Activated T-cell treated with anti-CD3 and anti-CD28 coated beads, Interleukin-2, amount 50 U/mL, for 4 hours (primary cell): ENCODE measurements around the gene LIPM. TPM values are rescaled to one million over a fixed set of nuclear protein-coding genes. Genes with fewer than 3 reads are reported as not detected.
"Not testable (repeated sequence)": the region's sequence is repeated elsewhere in the genome, so short reads cannot be mapped to it uniquely, and the experiment has no call there.

Experiments used
- ATAC-seq, 2 donors: fragments of 200-7000 bp; cut with Tn5 transposase; one replicate each; pipeline ENCODE4 v1.10.0; 2021
- DNase-seq: peaks from one replicate; pipeline ENCODE4 v3.0.0-alpha.2; 2020
- H3K27me3 Mint-ChIP-seq: one replicate; pipeline ENCODE4 v1.8.0; 2021; ENCODE audit warnings: low read depth, mixed read lengths
- H3K36me3 Mint-ChIP-seq: one replicate; pipeline ENCODE4 v1.8.0; 2022; ENCODE audit warnings: mixed read lengths; ENCODE audit not compliant: insufficient read depth
- H3K4me1 Mint-ChIP-seq: one replicate; pipeline ENCODE4 v1.8.0; 2021; ENCODE audit warnings: low read depth, mixed read lengths
- H3K4me3 Mint-ChIP-seq: one replicate; pipeline ENCODE4 v1.8.0; 2021; ENCODE audit warnings: mild to moderate bottlenecking, moderate library complexity, mixed read lengths
- H3K9me3 Mint-ChIP-seq: one replicate; pipeline ENCODE4 v1.8.0; 2021; ENCODE audit warnings: mixed read lengths
- total RNA-seq, 3 donors: library from RNA; stranded (reverse); gene quantifications; one replicate each; pipeline ENCODE4 v1.2.1, GENCODE V29; 2021

LIPM gene
- total RNA-seq, 3 donors from 2014 or later: not detected

GRCh38 chr10:88819290-88819689 lies 16.8 kb downstream of the LIPM start:
- Mint-ChIP-seq H3K4me3 (no peak overlapping the region), H3K4me1 (peaks cover 38% of the 10 kb centered on the region)
- DNase-seq: no peak

GRCh38 chr10:88820748-88821401 lies 18.3 kb downstream of the LIPM start:
- Mint-ChIP-seq H3K4me1 (peaks cover 42% of the 10 kb centered on the region), H3K4me3 (no peak overlapping the region), H3K27me3 (no peaks in the 10 kb centered on the region), H3K36me3 (no peaks in the 10 kb centered on the region), H3K9me3 (peaks cover 4% of the 10 kb centered on the region)
- DNase-seq (no peak), ATAC-seq (no peak)

More at GRCh38 chr10:88819290-88819689, 16.8 kb downstream of the LIPM start:
- ATAC-seq: no peak
- Mint-ChIP-seq H3K9me3 (peaks cover 4% of the 10 kb centered on the region), H3K27me3 (no peaks in the 10 kb centered on the region), H3K36me3 (no peaks in the 10 kb centered on the region)

- H3K9me3 Mint-ChIP-seq: peaks cover 4% of the 10 kb centered on the region
- H3K4me3 Mint-ChIP-seq: peak overlapping the region; percentile 11
- H3K4me1 Mint-ChIP-seq: peaks cover 68% of the 10 kb centered on the region
- no peaks in the 10 kb centered on the region for H3K27me3 Mint-ChIP-seq
- DNase-seq (no peak), ATAC-seq (no peak)
- H3K36me3 Mint-ChIP-seq: no peaks in the 10 kb centered on the region
Observed at GRCh38 chr10:88826388-88826787, 23.9 kb downstream of the LIPM start.

- DNase-seq: no peak
- Mint-ChIP-seq H3K4me3 (no peak overlapping the region), H3K9me3 (peaks cover 4% of the 10 kb centered on the region), H3K27me3 (no peaks in the 10 kb centered on the region), H3K4me1 (peaks cover 67% of the 10 kb centered on the region), H3K36me3 (no peaks in the 10 kb centered on the region)
- ATAC-seq: peak in 1 of 2 donors; percentile 32
Observed at GRCh38 chr10:88827671-88828070, 25.1 kb downstream of the LIPM start.

DNA sequence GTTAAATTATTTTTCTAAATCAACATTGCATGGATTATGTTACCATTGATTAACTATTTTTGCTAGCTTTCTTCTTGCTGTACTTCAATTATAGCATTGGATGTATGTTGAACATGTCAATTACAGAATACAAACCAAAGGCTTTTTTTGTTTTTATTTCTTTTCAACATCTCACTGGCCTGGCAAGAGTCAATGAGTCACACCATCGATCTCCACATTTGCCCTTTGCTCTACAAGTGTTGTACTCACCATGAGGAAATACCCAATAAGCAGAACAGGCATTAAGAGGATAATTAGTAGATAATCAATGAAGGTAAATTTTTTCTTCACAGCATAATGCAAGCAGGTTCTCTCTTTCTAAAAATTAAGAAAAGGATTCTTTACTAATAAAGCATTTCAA lies 25.8 kb downstream of the LIPM start:
- DNase-seq (no peak), ATAC-seq (no peak)
- Mint-ChIP-seq H3K9me3 (peaks cover 4% of the 10 kb centered on the region), H3K36me3 (no peaks in the 10 kb centered on the region), H3K4me1 (peaks cover 71% of the 10 kb centered on the region), H3K4me3 (no peak overlapping the region), H3K27me3 (no peaks in the 10 kb centered on the region)

GRCh38 chr10:88830643-88831268 lies 28.2 kb downstream of the LIPM start:
- DNase-seq (no peak), ATAC-seq (peak in 1 of 2 donors; percentile 19)
- H3K27me3 Mint-ChIP-seq: no peaks in the 10 kb centered on the region
- no peaks in the 10 kb centered on the region for H3K9me3 Mint-ChIP-seq
- H3K4me1 Mint-ChIP-seq: peaks cover 58% of the 10 kb centered on the region
- no peak overlapping the region for H3K4me3 Mint-ChIP-seq
- no peaks in the 10 kb centered on the region for H3K36me3 Mint-ChIP-seq

DNA sequence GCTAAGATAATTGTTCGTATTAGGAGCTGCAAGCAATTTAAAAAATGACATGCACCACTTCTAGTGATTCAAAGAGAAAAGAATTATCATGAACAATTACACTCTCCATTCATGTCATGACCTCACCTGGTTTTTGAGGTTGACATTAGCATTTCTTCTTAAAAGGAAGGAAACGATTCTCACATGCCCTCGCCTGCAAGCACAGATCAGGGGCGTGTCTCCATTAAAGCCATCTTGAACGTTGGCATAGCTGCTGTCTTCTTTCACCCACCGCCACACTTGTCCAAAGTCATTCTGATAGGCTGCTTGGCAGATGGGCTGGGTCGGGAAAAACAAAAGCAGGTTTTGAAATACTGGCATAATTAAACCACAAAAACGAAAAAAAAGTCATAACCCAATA lies 29.2 kb downstream of the LIPM start:
- H3K27me3 Mint-ChIP-seq: no peaks in the 10 kb centered on the region
- DNase-seq (peak; percentile 11), ATAC-seq (peak; percentile 57 to 64)
- H3K9me3 Mint-ChIP-seq: no peaks in the 10 kb centered on the region
- no peaks in the 10 kb centered on the region for H3K36me3 Mint-ChIP-seq
- no peak overlapping the region for H3K4me3 Mint-ChIP-seq
- peaks cover 49% of the 10 kb centered on the region for H3K4me1 Mint-ChIP-seq

DNA sequence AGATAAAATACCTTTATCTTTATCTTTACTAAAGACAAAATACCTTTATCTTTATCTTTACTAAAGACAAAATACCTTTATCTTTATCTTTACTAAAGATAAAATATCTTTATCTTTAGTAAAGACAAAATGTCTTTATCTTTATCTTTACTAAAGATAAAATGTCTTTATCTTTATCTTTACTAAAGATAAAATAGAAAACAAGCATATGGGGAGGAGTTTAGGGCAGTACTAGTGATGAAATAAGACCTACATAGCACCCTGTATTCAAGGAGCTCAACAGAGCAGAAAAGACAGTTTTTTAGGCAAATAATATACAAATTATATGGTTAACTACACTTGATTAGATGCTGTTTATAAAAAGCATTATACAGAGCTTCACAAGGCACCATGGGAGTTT lies 29.8 kb downstream of the LIPM start:
- ATAC-seq: no peak
- peaks cover 42% of the 10 kb centered on the region for H3K4me1 Mint-ChIP-seq
- no peaks in the 10 kb centered on the region for H3K27me3 Mint-ChIP-seq
- DNase-seq: no peak
- no peaks in the 10 kb centered on the region for H3K9me3 Mint-ChIP-seq
- no peaks in the 10 kb centered on the region for H3K36me3 Mint-ChIP-seq
- no peak overlapping the region for H3K4me3 Mint-ChIP-seq

DNA sequence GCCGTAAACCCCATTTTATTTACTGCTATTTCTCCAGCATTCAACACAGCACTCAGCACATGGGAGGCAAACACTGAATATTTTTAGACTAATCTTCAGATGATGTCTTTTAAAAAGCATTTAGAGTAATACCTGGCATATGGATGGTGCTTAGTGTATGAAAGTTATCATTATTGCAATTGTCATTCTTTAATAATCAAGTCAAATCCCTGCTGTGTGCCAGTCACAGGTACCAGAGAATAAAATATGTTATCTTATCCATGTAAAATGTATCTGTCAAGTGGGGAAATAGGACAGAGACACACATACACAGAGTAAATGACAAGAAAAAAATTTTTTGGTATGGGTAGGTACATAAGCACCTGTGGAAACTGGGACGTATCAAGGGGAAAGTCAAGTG lies 30.6 kb downstream of the LIPM start:
- Mint-ChIP-seq H3K4me3 (no peak overlapping the region), H3K4me1 (peaks cover 37% of the 10 kb centered on the region), H3K36me3 (no peaks in the 10 kb centered on the region), H3K9me3 (no peaks in the 10 kb centered on the region), H3K27me3 (no peaks in the 10 kb centered on the region)
- no peak for ATAC-seq
- DNase-seq: no peak

DNA sequence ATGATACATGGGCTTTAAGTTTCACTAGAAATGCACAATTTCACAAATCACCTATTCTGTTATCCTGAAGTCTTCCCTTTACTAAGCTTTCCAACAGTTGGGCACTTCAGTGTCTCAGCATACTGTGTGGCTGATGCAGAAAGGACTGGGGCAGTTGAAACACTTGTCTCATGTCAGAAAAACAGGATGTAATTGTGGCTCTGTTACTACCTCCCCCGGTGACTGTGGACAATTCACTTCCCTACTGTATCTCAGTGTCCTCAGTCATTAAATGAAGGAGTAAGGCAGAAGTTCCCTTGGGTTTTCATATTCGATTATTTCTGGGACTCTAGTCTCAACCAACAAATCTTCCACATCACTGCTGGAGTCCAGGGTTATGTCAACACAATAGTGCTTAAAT lies 31.2 kb downstream of the LIPM start:
- Mint-ChIP-seq H3K4me1 (peaks cover 32% of the 10 kb centered on the region), H3K27me3 (no peaks in the 10 kb centered on the region), H3K36me3 (no peaks in the 10 kb centered on the region), H3K9me3 (no peaks in the 10 kb centered on the region), H3K4me3 (no peak overlapping the region)
- DNase-seq (no peak), ATAC-seq (no peak)

DNA sequence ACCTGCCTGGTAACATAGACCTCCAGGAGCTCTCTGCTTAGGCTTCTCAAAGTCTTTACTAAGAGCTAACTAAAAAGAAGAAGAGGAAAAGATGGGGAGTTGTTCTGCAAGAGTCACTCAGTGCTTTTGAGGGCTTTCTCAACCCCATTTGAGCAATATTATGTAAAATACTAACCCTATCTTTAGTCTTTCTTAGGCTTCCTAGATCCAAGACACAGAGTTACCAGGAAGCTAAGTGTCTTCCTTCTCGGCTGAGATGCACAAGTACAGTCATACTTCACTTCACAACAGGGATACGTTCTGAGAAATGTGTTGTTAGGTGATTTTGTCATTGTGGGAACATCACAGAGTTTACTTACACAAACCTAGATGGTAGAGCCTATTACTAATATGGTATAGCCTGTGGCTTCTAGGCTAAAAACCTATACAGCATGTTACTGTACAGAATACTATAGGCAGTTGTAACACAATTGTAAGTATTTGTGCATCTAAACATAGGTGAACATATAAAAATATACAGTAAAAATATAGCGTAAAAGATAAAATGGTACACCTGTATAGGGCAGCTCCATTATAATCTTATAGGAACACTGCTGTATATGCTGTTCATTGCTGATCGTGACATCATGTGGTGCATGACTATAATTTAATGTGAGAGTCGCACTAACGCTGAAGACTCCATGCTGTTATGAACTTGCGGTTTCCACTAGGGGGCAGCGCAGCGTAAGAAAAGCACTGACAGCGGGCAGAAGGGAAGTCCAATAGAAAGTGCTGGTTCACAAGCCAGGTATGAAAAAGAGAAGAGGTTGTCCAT lies 32.8 kb downstream of the LIPM start:
- peaks cover 28% of the 10 kb centered on the region for H3K4me1 Mint-ChIP-seq
- no peaks in the 10 kb centered on the region for H3K27me3 Mint-ChIP-seq
- H3K9me3 Mint-ChIP-seq: no peaks in the 10 kb centered on the region
- ATAC-seq (peak; percentile 86 to 89), DNase-seq (peak; percentile 85)
- H3K4me3 Mint-ChIP-seq: no peak overlapping the region
- H3K36me3 Mint-ChIP-seq: no peaks in the 10 kb centered on the region

- H3K27me3 Mint-ChIP-seq: no peaks in the 10 kb centered on the region
- no peaks in the 10 kb centered on the region for H3K36me3 Mint-ChIP-seq
- peaks cover 24% of the 10 kb centered on the region for H3K4me1 Mint-ChIP-seq
- no peaks in the 10 kb centered on the region for H3K9me3 Mint-ChIP-seq
- DNase-seq: no peak
- no peak overlapping the region for H3K4me3 Mint-ChIP-seq
- ATAC-seq: no peak
Observed at GRCh38 chr10:88835910-88836221, 33.3 kb downstream of the LIPM start.

- DNase-seq, H3K9me3 Mint-ChIP-seq, H3K4me3 Mint-ChIP-seq, ATAC-seq, H3K36me3 Mint-ChIP-seq, H3K27me3 Mint-ChIP-seq: not testable (repeated sequence)
- peaks cover 13% of the 10 kb centered on the region for H3K4me1 Mint-ChIP-seq
Observed at GRCh38 chr10:88837632-88838031, 35.1 kb downstream of the LIPM start.

DNA sequence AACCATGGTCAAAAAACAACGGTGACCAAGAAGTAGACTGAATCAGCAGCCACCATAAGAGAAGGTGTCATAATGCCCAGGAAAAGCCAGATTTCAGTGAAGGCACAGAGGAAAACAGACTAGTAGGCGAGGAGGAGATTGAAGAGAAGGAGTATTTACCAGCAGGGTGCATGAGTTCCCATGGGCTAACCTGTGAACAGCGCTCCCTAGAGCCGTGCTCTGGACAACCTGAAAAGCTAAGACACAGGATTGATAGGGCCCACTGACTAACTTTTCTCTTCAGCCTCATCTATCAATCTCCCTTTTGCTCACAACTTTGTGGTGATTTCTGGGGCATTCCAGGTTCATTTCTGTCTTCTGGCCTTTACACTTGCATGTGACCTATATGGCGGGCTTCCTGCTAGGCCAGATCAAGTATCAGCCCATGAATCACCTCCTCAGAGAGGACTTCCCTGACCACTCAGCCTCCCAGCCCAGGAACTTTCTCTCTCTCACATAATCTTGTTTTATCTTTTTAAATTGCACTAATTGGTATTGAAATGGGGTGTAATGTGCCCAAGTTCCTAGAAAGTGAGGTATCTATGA lies 36.3 kb downstream of the LIPM start:
- Mint-ChIP-seq H3K4me3 (no peak overlapping the region), H3K9me3 (no peaks in the 10 kb centered on the region), H3K4me1 (peaks cover 1% of the 10 kb centered on the region), H3K36me3 (no peaks in the 10 kb centered on the region), H3K27me3 (peaks cover 2% of the 10 kb centered on the region)
- ATAC-seq: no peak
- no peak for DNase-seq
